NCI-H1105 (cell line): ENCODE results near the gene PARVG.

ENCODE experiments used
- DNase-seq: peaks from one replicate; lab custom pipeline; 2025; lab: John Stamatoyannopoulos, UW

The PARVG gene

GRCh38 chr22:44179989-44180705, 578 bp upstream of the PARVG start:
- DNase-seq = no peak

GRCh38 chr22:44181033-44181911, 547 bp downstream of the PARVG start:
- DNase-seq = no peak

- DNase-seq = no peak
These were observed 1.3 kb downstream of the PARVG start for GRCh38 chr22:44181912-44182587.

GRCh38 chr22:44182588-44183286, 2.0 kb downstream of the PARVG start:
- no peak for DNase-seq

GRCh38 chr22:44183287-44183588, 2.5 kb downstream of the PARVG start:
- DNase-seq = no peak

- no peak for DNase-seq
These were observed 3.3 kb downstream of the PARVG start for GRCh38 chr22:44184006-44184405.

GRCh38 chr22:44185237-44186120, 4.8 kb downstream of the PARVG start:
- no peak for DNase-seq

GRCh38 chr22:44186121-44186510, 5.4 kb downstream of the PARVG start:
- DNase-seq = no peak

- DNase-seq = no peak
These were observed 6.0 kb downstream of the PARVG start for GRCh38 chr22:44186737-44187136.

GRCh38 chr22:44187652-44188230, 7.0 kb downstream of the PARVG start:
- DNase-seq = no peak

- DNase-seq = no peak
These were observed 7.6 kb downstream of the PARVG start for GRCh38 chr22:44188316-44188715.

- DNase-seq = no peak
These were observed 8.4 kb downstream of the PARVG start for GRCh38 chr22:44188986-44189630.

- no peak for DNase-seq
These were observed 9.8 kb downstream of the PARVG start for GRCh38 chr22:44190381-44190976.

GRCh38 chr22:44191036-44191454, 10.3 kb downstream of the PARVG start:
- DNase-seq = no peak

GRCh38 chr22:44192098-44192815, 11.5 kb downstream of the PARVG start:
- DNase-seq = no peak

- no peak for DNase-seq
These were observed 12.2 kb downstream of the PARVG start for GRCh38 chr22:44192816-44193534.

GRCh38 chr22:44193535-44193891, 12.8 kb downstream of the PARVG start:
- no peak for DNase-seq

- no peak for DNase-seq
These were observed 13.8 kb downstream of the PARVG start for GRCh38 chr22:44194569-44194968.
